Measurements from ENCODE around the gene C5orf58.

C5orf58 gene

DNA sequence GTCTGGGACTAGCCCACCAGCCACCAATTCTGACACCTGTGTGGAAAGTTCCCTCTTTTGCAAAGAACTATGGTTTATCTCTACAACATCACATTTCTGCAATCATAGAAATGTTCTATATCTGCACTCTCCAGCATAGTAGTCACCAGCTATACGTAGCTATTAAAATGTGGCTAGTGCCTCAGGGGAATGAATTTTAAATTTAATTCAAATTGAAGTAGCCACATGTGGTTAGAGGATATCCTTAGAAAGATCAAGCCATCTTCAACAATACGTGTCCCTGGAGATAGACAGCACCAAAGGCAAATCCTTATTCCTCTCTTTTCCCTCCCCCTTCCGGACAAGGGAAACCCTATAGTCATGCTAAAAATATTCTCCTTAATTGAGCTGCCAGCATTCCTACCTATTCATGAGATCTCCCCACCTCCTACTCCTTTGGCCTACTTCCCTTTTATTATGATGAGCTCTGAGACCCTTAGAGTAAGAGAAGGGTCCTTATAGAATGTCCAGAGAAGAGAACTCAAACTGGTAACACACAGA lies 53.7 kb downstream of the C5orf58 start:
- no peak for DNase-seq

DNA sequence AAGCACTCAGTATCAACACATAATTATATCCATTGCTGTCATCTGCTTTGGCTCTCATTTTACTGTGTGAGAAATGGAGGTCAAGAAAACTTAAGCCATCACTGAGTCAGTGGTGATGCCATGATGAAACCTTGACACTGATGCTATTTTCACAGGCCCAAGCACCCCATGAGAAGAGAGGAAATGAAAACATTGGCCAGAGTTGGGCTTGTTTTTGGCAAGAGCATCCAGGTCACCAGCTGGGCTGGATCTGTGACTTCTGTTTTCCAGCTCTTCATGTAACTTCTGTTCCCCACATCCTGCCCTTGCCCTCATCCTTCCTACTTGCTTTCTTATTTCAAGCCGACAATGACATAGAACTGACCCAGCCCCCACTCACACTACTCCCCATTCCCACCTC lies 54.7 kb downstream of the C5orf58 start:
- no peak for DNase-seq

DNA sequence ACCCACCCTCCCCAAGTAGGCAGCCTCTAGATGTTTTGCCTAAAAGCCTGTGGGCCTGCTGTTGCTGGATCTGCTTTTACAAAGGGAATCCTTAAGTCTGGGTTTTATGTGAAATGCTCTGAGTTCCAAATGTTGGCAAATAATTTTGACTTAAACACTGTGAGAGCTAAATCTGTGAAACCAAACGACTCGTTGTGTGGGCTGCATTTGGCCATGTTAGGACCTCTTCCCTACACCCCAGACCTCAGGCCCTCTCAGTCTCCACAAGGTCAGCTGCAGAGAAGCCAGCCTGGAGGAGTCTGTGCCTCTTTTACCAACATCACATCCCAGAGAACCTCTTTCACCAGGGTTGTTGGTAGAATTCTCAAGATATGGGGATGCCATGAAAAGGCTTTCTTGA lies 55.4 kb downstream of the C5orf58 start:
- DNase-seq, result no peak

GRCh38 chr5:170288551-170288950 lies 55.8 kb downstream of the C5orf58 start:
- DNase-seq, result no peak

DNA sequence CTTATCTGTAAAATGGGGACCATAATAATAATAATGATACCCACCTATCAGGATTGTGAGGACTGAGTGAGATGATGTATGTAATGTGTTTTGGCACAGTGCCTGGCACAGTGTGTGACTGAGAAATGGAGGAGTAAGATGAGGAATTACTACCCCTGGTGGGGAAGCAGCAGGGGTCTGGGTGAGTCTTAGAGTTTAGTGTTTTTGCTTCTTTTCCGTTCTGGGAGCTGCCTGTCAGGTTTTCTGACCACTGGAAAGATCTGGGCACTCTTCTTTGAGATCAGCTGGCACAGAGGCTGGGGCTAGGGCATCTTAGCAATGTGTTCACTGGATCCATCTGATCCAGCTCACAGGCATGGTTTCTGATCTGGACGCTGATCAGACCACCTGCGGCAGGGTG lies 56.3 kb downstream of the C5orf58 start:
- no peak for DNase-seq

DNA sequence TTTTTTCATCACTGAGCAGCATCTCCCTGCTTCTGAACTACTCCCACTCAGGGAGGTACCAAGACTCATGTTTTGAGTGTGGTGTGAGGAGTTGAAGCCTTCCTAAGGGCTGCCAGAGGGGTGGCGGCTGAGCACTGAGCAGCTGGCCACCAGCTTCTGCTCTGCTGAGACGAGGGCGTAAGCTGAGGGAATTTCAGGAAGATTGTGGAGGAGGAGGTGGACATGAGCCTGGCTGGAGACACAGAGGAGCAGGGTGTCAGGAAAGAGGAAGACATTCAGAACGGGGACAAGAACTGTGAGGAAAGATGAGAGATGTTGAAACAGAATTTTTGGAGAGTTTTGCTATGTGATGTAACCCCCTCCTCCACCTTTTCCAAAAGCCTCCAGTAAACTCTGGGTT lies 57.0 kb downstream of the C5orf58 start:
- no peak for DNase-seq

GRCh38 chr5:170290498-170290897 lies 57.7 kb downstream of the C5orf58 start:
- DNase-seq, result no peak

DNA sequence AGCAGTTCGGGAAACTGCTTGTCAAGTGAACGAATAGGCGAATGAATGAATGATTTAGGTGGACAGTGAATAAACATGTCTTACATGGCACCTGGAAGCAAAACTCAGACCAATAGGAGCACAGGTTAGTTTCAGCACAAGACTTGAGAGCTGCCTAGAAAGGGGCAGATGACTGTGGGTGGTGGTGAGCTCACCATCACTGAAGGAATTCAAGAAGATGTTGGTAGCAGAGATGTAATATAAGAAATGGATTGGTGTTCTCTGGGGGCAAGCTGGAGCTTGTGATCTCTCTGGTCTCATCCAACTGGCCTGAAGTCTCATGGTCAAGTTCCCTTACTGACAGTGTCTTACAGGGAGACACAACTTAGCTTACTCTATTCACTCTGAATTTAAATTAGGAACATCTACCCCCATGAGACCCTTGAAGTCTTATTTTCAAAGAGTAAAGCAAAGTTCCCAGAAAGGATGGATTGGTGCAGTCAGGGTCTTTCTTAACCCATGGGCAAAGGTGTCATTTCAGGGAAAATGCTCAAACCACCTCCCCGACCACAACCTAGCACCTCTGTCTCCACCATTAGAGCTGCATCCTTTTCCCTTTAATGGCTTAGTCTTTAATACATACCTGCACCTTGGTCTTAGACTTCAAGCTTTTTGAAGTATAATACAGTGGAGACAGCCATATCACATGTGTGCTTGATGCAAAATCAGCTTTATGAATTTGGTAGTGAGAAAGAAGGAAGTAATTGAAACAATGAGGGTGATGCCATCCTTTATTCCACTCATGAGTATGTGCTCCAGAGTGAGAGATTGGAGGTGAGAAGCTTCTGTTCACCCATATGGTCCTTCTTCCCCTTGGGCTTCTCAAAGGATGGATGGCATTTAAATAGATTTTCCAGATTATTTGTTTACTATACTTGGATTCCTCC lies 59.7 kb downstream of the C5orf58 start:
- DNase-seq, result no peak

DNA sequence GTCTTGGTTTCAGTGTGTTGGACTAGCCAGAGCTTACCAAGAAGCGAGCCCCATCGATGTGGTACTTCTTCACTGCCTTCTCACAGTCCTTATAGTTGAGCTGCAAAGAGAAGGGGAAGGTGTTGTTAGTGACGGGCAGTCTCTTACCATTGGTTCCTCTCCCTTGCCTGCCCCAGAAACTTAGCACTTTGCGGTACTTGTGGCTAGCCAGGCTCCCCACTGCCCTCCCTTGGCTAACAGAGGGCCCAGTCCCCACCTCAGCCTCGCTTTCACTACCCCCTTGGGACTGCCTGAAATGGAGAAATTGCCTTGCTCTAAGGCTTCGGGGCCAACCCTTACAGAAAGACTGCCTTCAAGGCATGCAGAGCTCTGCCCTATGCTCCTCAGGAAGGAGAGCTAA lies 60.5 kb downstream of the C5orf58 start:
- DNase-seq, result peak; percentile 91

GRCh38 chr5:170294057-170294456 lies 61.3 kb downstream of the C5orf58 start:
- no peak for DNase-seq

DNA sequence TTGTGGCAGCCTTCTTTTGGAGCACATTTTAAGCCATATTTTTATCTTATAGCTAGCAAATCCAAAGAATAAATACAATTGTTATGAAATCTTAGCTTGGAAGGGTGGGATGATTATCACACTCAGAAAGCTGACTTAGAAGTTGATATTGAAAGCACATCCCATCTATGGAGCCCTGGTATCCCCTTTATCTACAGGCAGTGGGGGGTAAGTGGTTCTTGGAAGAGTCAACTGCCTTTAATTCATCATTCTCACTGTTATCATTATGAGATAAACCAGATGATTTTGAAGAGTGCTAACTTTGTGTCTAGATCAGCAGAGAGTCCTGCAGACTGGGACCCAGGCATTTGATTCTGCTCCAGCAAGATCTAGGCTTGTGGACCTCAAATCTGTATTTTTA lies 61.8 kb downstream of the C5orf58 start:
- DNase-seq, result no peak

Data from NK-92 treated with Interleukin-12 subunit alpha and Interleukin-12 subunit beta, amount 100 ng/mL, for 24 hours (cell line).